OCI-LY3 (cell line): ENCODE results near the gene H1-8.

Experiments used
- H2AFZ ChIP-seq: fragments of 200-600, 300-600 bp; shearing (Covaris generic); 2 replicates; pipeline ENCODE4 v1.6.0; 2014; ENCODE audit warnings: antibody characterized with exemption, low read depth, low read length
- H3K27ac ChIP-seq: fragments of 200-600, 300-600 bp; sonication (generic); 2 replicates; pipeline ENCODE4 v1.5.1; 2014; ENCODE audit warnings: mild to moderate bottlenecking, low read length, moderate library complexity, mixed read lengths
- H3K27me3 ChIP-seq: fragments of 200-600, 300-600 bp; sonication (generic); 2 replicates; pipeline ENCODE4 v1.6.1; 2014; ENCODE audit warnings: low read depth, low read length, mixed read lengths
- H3K36me3 ChIP-seq: fragments of 200-600, 300-600 bp; sonication (generic); replicated peaks from 2 replicates; pipeline ENCODE3; 2014; ENCODE audit warnings: low read depth, low read length, mixed read lengths
- H3K4me1 ChIP-seq: fragments of 300-600, 200-600 bp; sonication (generic); 2 replicates; pipeline ENCODE4 v1.6.1; 2014; ENCODE audit warnings: low read length, mixed read lengths
- H3K4me2 ChIP-seq: fragments of 200-600, 300-600 bp; sonication (generic); 2 replicates; pipeline ENCODE4 v1.6.1; 2014; ENCODE audit warnings: low read length, mixed read lengths
- H3K4me3 ChIP-seq: fragments of 300-600, 200-600 bp; sonication (generic); 2 replicates; pipeline ENCODE4 v1.5.1; 2014; ENCODE audit warnings: antibody characterized with exemption, mild to moderate bottlenecking, low read length, moderate library complexity
- H3K79me2 ChIP-seq: fragments of 300-600, 200-600 bp; shearing (Covaris generic); 2 replicates; pipeline ENCODE4 v1.6.1; 2014; ENCODE audit warnings: mild to moderate bottlenecking, low read length, mixed read lengths
- H3K9ac ChIP-seq: fragments of 300-600, 200-600 bp; shearing (Covaris generic); 2 replicates; pipeline ENCODE4 v1.6.0; 2014; ENCODE audit warnings: mild to moderate bottlenecking, low read length, moderate library complexity
- H3K9me3 ChIP-seq: fragments of 200-600, 300-600 bp; shearing (Covaris generic); 2 replicates; pipeline ENCODE4 v1.6.1; 2014; ENCODE audit warnings: low read length, mixed read lengths; ENCODE audit not compliant: insufficient read depth
- H4K20me1 ChIP-seq: fragments of 200-600, 300-600 bp; sonication (generic); 2 replicates; pipeline ENCODE4 v1.6.1; 2016; ENCODE audit warnings: low read length, mixed read lengths; ENCODE audit not compliant: insufficient read depth
- EZH2phosphoT487 ChIP-seq: fragments of 200-600 bp; shearing (Covaris generic); IDR thresholded peaks from 2 replicates; pipeline ENCODE4 v1.6.1; 2018; ENCODE audit warnings: antibody characterized with exemption, mixed run types, low read depth
- TF ChIP-seq, protein P1 (sequence below): fragments of 200-600, 300-600 bp; sonication (generic); IDR thresholded peaks from 2 replicates; pipeline ENCODE4 v1.5.1; 2014; ENCODE audit warnings: antibody characterized with exemption, low read length, low read depth

Gene H1-8

DNA sequence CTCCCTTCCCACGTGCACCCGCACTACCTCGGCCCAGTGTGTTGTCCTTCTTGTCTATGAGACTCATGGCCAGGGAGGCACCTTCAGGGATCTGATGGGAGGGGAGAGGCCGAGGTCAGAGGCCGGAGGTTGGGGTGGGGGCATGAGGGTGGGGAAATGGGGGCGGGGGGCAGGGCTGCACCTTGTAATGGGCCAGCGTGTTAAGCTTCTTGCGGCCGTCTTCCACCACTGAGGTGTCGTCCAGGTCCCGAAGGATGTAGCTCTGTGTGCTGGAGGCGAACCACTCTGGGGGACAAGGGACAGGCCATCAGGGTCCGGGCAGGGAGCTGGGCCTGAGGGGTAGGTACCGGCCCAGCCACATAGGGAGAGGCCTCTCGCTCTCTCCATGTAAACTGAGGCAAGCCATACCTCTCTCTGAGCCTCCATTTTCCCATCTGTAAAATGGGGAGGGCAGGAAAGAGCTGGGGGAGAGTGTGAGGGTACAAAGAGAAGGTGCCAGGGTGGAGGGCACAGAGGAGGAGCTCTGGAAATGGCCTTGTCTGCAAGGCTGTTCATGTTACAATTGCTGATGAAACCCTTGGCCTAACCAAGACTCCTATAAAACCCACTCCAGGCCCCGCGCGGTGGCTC is 18.8 kb downstream of the H1-8 start:
- no peaks in the 10 kb centered on the region for H3K79me2 ChIP-seq
- H3K9me3 ChIP-seq: no peaks in the 10 kb centered on the region
- H3K4me1 ChIP-seq: peaks cover 12% of the 10 kb centered on the region
- H3K27ac ChIP-seq: no peak overlapping the region
- H2AFZ ChIP-seq: no peak overlapping the region
- no peaks in the 10 kb centered on the region for H3K36me3 ChIP-seq
- TF ChIP-seq, protein P1, sequence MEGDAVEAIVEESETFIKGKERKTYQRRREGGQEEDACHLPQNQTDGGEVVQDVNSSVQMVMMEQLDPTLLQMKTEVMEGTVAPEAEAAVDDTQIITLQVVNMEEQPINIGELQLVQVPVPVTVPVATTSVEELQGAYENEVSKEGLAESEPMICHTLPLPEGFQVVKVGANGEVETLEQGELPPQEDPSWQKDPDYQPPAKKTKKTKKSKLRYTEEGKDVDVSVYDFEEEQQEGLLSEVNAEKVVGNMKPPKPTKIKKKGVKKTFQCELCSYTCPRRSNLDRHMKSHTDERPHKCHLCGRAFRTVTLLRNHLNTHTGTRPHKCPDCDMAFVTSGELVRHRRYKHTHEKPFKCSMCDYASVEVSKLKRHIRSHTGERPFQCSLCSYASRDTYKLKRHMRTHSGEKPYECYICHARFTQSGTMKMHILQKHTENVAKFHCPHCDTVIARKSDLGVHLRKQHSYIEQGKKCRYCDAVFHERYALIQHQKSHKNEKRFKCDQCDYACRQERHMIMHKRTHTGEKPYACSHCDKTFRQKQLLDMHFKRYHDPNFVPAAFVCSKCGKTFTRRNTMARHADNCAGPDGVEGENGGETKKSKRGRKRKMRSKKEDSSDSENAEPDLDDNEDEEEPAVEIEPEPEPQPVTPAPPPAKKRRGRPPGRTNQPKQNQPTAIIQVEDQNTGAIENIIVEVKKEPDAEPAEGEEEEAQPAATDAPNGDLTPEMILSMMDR: no peak
- no peak for TF ChIP-seq EZH2phosphoT487
- no peaks in the 10 kb centered on the region for H3K27me3 ChIP-seq
- no peaks in the 10 kb centered on the region for H4K20me1 ChIP-seq
- H3K4me3 ChIP-seq: no peak overlapping the region
- H3K9ac ChIP-seq: no peak overlapping the region
- H3K4me2 ChIP-seq: no peak overlapping the region

DNA sequence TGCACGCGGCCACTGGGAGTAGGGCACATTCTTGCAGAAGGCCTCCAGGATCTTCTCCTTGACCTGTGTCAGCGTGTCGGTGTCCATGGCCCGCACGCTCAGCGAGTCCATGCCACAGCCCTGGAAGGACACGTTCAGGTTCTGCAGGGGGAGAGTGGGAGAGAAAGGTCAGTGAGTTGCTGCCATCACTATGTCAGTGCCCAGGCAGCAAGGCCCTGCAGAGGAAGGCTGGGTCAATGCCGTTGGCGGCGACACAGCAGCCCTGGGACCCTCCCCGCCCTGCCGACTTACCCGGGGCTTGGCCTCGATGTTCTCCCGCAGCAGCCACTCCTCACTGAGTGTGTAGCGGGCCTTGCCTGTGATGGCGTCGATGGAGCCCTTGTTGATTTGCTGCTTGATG is 19.8 kb downstream of the H1-8 start:
- Histone ChIP-seq H3K4me3 (no peak overlapping the region), H3K27me3 (no peaks in the 10 kb centered on the region), H3K9me3 (no peaks in the 10 kb centered on the region), H3K9ac (no peak overlapping the region), H3K79me2 (no peaks in the 10 kb centered on the region), H3K4me2 (no peak overlapping the region), H3K27ac (no peak overlapping the region), H4K20me1 (no peaks in the 10 kb centered on the region), H3K36me3 (no peaks in the 10 kb centered on the region), H3K4me1 (peaks cover 12% of the 10 kb centered on the region), H2AFZ (no peak overlapping the region)
- TF ChIP-seq EZH2phosphoT487: no peak
- TF ChIP-seq, protein P1: no peak

DNA sequence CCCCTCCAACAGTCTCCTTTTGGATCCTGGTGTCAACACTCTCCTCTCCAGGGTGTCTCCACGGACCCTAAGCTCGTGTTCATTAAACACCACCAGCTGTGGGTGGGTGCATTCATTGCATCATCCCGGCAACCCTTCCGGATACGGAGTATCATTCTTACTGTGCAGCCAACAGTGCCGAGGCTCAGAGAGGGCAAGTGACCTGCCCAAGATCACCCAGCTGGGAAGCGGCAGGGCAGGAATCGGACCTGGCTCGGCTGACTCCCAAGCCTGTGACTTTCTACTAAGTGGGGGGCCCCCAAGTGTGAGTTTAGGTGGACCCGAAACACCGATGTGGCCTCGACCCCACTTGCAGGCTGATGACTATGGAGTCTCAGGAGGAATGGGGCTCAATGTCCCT is 20.4 kb downstream of the H1-8 start:
- H3K79me2 ChIP-seq: no peaks in the 10 kb centered on the region
- H3K27me3 ChIP-seq: no peaks in the 10 kb centered on the region
- no peak overlapping the region for H2AFZ ChIP-seq
- no peak overlapping the region for H3K4me3 ChIP-seq
- H3K9me3 ChIP-seq: no peaks in the 10 kb centered on the region
- no peak for TF ChIP-seq EZH2phosphoT487
- TF ChIP-seq, protein P1: no peak
- H3K27ac ChIP-seq: no peak overlapping the region
- no peak overlapping the region for H3K4me2 ChIP-seq
- no peaks in the 10 kb centered on the region for H3K36me3 ChIP-seq
- no peaks in the 10 kb centered on the region for H4K20me1 ChIP-seq
- peaks cover 9% of the 10 kb centered on the region for H3K4me1 ChIP-seq
- no peak overlapping the region for H3K9ac ChIP-seq

DNA sequence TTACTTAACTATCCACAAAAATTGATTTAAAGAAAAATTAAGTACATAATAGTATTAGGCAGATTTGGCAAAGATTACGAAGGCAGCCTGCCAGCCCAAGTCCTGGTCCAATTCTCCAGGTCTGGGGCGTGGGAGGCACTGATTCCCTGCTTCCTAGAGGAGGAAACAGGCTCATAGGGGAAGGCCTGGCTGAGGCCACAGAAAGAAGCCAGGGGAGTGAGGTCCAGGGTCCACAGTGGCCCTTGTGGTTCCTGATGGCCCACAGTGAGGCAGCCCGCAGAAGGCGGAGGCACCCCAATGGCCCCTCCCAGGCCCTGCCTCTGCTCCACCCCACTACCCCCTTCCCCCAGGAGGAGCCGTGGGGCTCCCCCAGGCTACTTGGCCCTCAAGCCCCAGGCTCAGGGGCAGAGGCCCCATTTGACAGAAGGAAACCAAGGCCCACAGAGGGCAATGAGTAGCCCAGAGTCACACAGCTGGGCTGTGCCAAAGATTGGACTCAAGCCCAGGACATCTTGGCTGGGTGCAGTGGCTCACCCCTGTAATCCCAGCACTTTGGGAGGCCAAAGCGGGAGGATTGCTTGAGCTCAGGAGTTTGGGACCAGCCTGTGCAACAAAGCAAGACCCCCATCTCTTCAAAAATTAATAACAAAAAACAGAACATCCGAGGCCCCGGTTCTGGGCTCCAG is 21.0 kb downstream of the H1-8 start:
- no peak overlapping the region for H3K4me2 ChIP-seq
- no peak overlapping the region for H3K4me3 ChIP-seq
- H3K9ac ChIP-seq: no peak overlapping the region
- H2AFZ ChIP-seq: no peak overlapping the region
- H3K4me1 ChIP-seq: peaks cover 3% of the 10 kb centered on the region
- TF ChIP-seq EZH2phosphoT487: no peak
- TF ChIP-seq, protein P1: no peak
- H3K79me2 ChIP-seq: no peaks in the 10 kb centered on the region
- H4K20me1 ChIP-seq: no peaks in the 10 kb centered on the region
- H3K27me3 ChIP-seq: no peaks in the 10 kb centered on the region
- H3K27ac ChIP-seq: no peak overlapping the region
- no peaks in the 10 kb centered on the region for H3K9me3 ChIP-seq
- no peaks in the 10 kb centered on the region for H3K36me3 ChIP-seq
